GM19397 (cell line): ENCODE results near the gene PFDN4.

ENCODE experiments used
- ATAC-seq: cut with Tn5 transposase; IDR thresholded peaks from one replicate; pipeline ENCODE4 v1.9.1; 2021; ENCODE audit warnings: mild to moderate bottlenecking, moderate library complexity; ENCODE audit not compliant: unreplicated experiment

PFDN4 gene, protein sequence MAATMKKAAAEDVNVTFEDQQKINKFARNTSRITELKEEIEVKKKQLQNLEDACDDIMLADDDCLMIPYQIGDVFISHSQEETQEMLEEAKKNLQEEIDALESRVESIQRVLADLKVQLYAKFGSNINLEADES

DNA sequence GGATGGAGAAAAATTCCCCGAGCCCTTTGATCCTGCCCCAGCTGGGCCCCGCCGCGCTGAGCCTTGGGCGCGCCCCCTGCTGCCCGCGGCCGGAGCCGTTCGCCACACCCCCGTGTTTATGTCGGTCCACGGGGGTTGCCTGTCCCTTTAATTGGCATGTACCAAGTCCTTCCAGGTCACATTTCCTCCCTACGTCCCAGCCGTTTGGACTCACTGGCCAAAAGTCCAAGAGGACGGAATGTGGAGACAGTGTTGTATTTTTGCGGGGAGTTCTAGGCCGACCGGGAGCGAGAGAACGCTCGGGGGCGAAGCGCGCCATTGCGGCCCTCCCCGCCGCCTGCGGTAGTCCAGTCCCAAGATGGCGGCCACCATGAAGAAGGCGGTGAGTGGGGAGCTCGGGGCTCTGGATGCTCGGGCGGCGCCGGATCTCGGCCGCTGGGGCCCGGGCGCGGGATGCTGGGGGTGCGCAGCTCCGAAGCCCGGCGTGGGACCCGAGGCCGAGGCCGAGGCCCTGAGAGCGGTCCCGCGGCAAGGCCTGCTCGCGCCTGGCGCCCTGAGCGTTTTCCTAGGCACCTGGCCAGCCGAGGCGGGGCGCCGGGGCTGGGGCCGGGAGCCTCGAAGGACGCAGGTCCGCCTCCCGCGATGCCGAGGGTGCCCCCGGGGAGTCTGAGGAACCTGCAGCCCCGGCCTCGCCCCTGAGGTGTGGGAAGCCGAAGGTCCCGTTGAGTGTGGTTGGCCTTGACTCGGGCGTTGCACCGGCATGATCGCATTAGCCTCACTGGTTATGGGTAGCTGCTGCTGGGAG lies at the start of gene PFDN4:
Gene PFDN4, plus strand, starts transcription at position 345 of the 805 bp plus-strand sequence. Its CDS starts 14 bp downstream, at position 359.
- peak; percentile 97 for ATAC-seq

DNA sequence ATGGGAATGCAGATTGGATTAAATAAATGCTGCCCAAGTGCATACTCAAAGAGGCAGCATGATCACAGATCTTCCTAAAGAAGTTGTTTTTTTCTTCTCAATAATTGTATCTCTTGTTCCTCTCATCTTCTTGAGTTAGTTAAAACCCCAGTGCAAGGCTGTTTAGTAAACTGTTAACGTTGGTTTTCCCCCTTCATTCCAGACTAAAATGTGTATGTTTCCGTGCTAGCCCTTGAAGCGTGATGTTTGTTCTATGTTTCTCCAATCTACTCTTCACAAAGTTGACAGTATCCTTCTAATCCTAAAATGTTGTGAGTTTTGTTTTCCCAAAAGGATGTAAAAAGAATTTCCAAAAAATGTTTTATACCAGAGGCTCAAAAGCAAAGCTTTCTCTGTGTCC lies 49.7 kb upstream of the PFDN4 start:
- ATAC-seq, result no peak

GRCh38 chr20:54158856-54159418 lies 49.0 kb upstream of the PFDN4 start:
- ATAC-seq, result no peak

DNA sequence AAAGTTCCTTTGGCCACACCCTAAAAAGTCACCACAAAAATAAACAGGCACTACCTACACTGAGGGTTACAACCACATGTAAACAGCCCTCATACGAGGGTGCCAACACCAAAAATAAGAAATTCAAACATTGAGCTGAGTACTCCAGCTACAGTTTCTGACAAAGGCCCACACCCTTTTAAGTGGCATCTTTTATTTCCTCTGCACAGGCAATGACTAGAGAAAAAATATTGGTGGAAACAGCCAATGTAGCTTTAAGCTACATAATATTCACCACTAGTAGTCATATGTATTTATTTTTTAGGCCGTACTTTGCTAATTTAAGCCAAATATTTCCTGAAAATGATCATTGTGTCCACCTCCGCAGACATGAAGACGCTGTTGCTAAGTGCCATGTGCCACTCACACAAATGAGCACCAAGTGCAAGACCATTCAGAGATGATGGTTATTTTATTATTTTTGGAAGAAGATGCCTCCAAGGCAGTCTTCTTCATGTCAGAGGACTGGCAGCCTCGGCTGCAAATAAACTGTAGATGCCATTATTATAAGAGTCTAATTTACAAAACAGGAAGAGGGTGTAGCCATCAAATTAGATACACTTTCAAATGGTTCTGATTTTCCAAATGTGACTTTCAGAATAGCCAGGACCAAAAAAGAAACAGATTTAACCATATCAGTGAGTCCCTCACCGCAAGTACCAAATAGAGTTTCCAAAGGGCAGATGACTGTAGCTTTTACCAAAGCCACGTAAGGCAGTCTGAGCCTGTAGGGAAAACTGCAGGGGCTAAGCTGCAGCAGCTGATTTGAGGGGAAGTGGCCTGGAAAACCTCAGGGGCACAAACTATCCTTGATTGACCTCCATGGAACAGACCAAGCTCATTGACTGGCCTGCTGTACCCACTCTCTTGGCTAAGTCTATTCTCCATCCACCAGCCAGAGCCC lies 47.6 kb upstream of the PFDN4 start:
- no peak for ATAC-seq

- ATAC-seq, result no peak
Measured at GRCh38 chr20:54161008-54161820, 46.7 kb upstream of the PFDN4 start.

DNA sequence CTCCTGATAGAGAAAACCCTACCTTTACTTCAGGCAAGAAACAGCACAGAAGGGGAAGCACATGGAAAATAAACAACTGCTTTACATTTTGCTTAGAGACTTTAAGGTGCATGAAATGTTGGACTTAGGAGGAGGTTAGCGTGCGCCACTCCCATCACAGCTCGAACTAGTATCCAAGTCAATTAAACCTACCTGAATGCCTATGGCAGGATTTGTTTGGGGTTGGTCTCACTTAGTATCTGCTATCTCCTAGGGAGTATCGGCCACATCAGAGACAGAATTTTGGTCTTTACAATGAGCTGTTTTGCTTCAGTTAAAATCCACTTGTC lies 46.1 kb upstream of the PFDN4 start:
- no peak for ATAC-seq

DNA sequence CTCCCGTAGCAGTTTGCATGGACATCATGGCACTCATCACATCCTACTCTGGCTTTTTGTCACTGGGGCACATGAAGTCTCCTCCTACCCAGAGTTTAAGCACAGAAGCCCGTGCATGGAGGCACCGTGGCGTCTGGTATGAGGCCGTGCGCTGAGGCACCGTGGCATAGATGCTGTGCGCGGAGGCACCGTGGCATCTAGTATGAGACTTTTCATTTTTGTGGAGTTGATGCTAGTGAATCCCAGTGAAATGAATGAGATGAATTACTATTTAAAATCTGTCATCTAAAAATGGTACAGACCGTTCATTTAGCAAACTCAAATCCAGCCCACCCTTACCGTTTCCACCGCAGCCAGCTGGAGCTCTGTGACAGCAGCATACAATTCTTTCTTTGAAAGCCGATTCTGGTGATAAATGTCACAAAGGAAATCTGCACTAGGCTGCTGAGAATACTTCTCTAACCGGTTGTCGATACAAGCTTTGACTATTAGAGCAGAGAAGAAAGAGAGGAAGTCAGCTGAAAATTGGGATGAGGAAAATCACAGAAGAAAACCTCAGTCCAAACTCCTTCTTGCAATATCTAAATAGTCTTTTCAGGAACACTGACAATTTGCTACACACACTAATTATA lies 45.4 kb upstream of the PFDN4 start:
- no peak for ATAC-seq

DNA sequence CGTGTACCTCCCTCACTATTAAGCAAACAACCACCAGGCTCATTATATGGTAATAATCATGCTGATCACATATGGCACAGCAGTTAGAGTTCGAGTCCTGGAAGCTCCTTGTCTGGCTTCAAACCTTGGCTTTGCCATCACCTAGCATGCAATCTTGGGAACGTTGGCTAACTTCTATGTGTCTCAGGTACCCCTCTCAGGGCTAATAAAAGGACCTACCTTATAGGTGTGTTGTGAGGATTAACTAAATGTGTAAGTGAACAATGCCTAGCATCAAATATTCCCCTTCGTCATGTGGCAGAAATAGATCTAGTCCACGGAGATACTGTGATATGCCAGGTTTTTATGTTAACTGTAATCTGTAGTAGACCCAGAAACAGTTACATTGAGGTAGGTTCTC lies 44.5 kb upstream of the PFDN4 start:
- no peak for ATAC-seq

DNA sequence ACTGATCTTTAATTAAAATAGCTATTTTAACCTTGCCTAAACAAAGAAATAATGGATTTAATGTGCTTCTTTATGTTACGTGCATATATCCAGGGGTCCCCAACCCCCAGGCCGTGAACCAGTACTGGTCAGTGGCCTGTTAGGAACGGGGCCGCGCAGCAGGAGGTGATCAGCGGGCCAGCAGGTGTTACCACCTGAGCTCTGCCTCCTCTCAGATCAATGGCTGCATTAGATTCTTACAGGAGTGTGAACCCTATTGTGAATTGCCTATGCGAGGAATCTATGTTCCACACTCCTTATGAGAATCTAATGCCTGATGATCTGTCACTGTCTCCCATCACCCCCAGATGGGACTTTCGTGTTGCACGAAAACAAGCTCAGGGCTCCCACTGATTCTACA lies 42.9 kb upstream of the PFDN4 start:
- no peak for ATAC-seq

GRCh38 chr20:54165803-54166202 lies 42.1 kb upstream of the PFDN4 start:
- ATAC-seq, result no peak

DNA sequence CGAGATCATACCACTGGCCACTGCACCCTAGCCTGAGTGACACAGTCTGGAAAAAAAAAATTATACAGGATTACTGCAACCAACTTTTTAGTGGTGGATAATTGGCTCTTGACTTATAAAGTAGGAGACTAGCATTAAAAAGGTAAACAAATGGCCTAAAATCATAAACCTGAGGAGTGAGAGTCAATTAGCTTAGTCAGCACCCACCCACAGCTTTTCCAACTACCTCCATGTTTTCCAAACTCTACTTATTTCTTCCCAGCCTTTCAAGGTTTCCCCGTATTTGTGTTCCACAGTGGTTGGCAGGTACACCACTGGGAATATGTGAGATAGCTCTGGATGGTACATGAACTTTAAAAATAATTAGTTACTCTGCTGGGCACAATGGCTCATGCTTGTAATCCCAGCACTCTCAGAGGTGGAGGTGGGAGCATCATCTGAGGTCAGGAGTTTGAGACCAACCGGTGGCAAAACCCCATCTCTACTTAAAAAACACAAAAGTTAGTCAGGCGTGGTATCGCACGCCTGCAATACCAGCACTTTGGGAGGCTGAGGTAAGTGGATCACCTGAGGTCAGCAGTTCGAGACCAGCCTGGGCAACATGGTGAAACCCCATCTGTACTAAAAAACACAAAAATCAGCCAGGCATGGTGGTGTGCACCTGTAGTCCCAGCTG lies 40.8 kb upstream of the PFDN4 start:
- no peak for ATAC-seq

DNA sequence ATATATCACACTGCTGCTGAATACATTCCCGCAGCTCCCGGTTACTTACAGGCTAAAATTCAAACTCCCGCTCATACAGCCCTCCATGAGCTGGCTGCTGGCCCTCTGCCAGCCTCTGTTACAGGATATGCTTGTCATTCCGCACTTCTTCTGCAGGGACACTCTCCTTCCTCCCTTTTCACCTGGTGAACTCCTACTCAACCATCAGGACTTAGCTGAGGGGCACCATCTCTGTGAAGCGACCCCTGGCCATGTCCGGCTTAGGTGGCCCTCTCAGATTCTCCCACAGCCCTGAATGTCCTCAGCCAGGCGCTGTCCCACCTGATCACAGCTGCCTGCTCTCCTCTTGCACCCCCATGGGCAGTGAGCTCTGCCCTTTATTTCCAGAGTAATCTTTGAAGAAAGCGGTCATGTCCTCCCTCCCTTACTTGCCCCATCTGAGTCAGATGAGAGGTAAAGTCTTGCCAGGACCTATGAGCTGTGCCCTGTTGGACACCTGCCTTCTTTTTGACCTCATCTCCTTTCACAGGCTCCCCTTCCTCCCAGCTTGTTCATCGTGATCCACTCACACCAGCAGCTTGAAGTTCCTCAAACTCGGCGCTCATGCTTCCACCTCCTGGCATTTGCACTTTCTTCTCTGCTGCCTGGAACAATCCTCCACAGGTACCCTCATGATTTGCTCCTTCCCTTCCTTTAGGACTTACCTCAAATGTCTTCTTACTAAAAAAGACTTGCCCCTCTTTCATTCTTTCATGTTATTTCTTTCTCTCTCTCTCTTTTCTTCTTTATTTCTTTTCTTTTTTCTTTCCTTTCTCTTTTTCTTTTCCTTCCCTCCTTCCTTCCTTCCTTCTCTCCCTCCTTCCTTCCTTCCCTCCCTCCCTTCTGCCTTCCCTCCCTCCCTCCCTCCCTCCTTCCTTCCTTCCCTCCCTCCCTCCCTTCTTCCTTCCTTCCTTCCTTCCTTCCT lies 39.7 kb upstream of the PFDN4 start:
- no peak for ATAC-seq

DNA sequence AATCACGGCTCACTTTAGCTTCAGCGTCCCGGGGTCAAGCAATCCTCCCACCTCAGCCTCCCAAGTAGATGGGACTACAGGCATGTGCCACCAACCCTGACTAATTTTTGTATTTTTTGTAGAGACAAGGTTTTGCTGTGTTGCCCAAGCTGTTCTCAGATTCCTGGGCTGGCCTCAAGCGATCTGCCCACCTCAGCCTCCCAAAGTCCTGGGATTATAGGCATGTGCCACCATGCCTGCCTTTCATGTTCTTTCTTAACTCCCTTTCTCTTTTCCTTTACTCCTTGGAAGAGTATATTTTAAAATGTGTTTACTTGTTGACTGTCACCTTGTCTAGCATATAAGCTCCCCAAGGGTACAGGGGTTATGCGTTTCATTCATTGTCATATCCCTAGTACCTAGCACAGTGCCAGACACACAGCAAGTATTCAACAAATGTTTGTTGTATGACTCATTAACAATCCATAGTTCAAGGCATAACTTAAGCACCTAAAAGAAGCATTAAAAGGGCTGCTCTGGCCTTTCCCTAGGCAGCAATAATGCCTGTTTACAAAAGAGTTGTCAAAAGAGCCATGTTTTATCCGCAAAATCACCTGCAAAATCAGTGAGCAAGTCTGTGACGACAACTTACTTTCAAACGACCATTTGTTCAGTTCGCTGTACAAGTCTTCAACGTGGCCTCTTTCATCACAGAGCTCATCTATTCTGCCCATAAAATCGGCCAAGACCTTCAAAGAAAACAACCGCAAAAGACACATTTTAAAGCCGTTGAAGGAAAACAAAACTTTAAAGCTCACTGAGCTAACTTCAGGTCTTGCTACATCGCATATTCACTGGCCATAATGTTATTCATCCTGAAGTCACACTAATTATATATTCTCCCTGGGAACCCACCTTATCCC lies 38.7 kb upstream of the PFDN4 start:
- ATAC-seq, result no peak

DNA sequence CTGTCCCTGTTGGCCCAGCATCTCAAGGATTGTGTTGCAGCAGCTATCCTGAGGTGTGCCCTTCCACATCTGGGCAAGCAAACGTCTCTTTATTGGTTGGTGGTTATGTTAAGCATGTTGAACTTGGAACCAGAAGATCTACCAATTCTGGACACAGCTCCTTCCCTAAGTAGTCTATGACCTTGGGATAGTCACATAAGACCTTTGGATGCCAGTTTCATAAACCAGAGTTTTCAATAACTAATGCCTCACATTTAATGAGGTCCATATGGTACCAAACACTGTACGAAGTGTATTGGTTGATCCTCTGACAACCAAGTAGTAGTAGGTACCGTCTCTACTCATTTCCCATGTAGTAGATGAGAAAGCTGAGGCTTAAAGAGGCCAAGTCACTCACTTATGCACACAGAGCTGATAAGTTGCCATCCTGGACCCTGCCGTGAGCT lies 37.8 kb upstream of the PFDN4 start:
- no peak for ATAC-seq

DNA sequence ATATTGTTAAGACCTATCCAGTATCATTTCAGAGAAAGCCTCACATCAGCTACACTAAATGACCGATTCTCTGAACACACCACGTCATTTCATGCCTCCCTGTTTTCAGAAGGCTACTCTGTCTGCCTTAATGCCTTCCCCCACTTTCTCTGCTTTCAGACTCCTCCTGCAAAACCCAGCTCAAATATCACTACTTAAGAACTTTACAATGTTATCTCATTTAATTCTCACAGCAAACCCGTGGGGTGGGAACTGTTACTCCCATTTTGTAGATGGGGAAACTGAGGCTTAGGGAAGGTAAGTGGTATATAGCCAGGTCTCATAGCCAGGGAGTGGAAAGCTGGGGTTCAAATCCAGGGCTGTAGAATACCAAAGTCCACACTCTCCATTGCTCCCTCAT lies 36.9 kb upstream of the PFDN4 start:
- ATAC-seq, result no peak

- ATAC-seq, result no peak
Measured at GRCh38 chr20:54172532-54172855, 35.4 kb upstream of the PFDN4 start.

DNA sequence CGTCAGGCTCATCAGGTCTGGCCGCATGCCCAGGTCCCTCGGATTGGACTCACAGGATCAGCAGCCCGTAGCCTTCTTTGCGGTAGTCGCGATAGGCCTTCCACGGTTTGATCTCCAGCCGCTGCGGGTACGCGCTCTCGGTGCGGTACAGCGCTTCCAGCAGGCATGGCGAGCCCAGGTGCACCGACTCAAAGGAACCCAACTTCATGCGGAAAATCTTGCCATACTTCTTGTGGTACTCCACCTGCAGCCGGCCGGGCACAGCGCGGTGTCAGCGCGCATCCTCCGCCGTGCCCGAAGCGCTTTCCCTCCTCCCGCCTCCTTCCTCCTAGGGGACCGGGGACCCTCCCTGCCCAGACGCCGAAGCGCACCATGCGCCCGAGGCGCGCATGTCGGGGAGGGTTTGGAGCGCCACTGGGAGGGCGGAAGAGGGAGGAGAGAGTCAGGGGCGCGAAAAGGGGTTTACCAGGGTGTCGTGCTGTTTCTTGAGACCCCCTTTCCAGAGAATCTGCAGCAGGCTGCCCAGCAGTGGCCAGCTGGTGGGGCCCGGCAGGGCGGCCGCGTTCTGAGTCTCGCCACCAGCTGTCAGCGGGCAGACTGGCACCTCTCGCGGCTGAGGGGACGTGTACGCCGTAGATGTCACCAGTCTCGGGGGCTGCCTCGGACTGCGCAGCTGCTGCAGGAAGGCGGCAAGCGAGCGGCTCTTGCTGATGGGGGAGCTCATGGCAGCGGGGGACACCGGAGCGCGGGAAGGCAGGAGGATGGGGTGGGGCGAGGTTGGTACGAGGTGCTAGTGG lies 34.8 kb upstream of the PFDN4 start:
- no peak for ATAC-seq
